Muscle of back (tissue), 11 donors: Measurements from ENCODE around the gene DOK5. TPM values are rescaled to one million over a fixed set of nuclear protein-coding genes. Genes with fewer than 3 reads are reported as not detected.

Experiments used
- DNase-seq, 3 donors: peaks; one replicate each; pipeline versions ENCODE4 v3.0.0 to v3.0.0-alpha.2; 2013
- polyA plus RNA-seq, 10 donors: library from polyadenylated mRNA; unstranded; fragments of 120-200 nt; gene quantifications; one replicate each; pipeline ENCODE4 v1.2.1, GENCODE V29; 2013; ENCODE audit not compliant: insufficient read length in 10 of 10

DOK5 gene
- polyA plus RNA-seq, 10 donors = 17.6 to 32.4 (median 24.7) TPM

DNA sequence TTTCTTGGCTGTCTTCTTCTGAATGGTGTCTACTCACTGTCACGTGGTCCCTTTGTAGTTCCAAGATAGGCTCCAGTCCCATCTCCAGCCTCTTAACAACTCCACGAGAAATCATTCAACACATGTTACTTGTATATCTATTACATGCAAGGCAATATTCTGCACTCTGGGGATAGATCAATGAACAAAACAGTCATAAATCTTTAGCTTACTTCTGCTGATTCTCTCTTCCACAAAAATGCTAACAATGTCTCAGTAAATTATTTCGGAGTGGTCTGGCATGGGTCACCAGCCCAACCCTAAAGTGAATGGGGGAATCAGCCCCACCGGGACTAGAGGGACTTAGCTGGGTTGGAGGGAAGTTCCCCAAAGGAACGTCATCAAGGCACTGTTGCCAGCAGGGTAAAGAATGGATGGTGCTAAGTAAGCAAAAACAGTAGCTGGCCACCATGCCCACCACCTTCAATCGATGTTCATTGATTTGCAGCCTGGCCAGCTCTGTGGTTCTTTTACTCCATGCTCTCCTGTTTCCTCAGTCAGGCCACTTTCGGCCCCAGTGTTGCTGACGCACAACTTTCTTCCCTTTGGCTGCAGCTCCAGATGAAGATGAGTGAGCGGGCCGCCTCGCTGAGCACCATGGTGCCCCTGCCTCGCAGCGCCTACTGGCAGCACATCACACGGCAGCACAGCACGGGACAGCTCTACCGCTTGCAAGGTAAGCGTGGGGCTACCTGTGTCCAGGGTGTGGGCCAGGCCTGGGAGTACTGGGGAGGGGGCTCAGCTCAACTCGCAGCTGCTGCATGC, 167.7 kb downstream of the DOK5 start:
- peak in 2 of 3 donors; percentile 50 to 62 for DNase-seq

DNA sequence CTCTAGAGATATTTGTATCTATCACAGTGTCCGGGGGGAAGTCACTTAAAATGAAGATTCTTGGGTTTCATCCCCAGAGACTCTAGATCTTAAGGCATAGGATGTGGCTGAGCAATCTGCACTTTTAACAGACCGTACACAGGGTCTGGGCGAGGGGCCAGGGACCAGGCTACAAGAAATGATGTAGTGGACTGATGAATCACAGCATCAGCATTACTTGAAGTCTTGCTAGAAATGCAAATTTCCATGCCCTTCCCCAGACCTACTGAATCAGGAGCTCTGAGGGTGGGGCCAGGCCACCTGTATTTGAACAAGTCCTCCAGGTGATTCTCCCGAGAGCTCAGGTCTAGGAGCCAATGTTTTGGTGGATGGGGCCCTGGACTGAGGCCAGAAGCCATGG, 168.4 kb downstream of the DOK5 start:
- DNase-seq = peak in 2 of 3 donors; percentile 37 to 86

DNA sequence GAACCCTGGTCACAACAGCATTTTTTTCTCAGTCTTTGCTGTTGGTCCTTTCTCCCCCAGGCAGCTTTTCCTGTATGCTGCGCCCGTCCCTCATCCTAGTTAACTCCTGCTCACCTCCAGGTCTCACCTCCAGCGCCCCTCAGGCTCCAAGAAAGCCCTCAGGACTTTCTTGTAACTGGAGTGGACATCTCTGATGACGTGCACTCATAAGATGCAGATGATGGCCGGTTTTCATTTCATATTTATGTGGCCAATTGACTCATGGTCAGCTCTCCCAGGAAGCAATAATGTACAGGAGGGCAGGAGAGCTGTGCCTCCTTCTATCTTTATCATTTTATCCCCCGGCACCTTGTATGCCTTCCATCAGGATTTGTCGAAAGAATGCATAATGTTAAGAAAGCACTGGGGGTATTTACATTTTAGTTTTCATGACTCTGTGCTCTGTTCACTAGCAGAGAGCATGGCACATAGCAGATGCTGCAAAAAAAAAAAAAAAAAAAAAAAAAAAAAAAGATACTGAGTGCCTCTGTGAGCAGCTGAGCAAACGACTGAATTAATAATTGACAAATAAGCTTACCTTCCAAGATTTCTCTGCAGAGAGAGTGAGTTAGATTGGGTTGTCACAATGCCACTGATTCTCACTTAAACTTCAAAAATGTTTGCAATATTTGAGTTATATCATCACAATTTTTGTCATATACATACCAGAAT, 170.2 kb downstream of the DOK5 start:
- no peak for DNase-seq

DNA sequence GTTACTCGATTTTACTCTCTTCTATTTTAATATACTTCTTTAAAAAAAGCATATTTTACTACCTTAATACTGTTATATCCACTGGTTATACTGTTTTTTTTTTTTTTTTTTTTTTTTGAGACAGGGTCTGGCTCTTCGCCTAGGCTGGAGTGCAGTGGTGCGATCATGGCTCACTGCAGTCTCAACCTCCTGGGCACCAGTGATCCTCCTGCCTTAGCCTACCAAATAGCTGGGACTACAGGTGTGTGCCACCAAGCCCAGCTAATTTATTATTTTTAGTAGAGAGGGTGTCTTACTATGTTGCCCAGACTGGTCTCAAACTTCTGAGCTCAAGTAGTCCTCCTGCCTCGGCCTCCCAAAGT, 170.7 kb downstream of the DOK5 start:
- no peak for DNase-seq

DNA sequence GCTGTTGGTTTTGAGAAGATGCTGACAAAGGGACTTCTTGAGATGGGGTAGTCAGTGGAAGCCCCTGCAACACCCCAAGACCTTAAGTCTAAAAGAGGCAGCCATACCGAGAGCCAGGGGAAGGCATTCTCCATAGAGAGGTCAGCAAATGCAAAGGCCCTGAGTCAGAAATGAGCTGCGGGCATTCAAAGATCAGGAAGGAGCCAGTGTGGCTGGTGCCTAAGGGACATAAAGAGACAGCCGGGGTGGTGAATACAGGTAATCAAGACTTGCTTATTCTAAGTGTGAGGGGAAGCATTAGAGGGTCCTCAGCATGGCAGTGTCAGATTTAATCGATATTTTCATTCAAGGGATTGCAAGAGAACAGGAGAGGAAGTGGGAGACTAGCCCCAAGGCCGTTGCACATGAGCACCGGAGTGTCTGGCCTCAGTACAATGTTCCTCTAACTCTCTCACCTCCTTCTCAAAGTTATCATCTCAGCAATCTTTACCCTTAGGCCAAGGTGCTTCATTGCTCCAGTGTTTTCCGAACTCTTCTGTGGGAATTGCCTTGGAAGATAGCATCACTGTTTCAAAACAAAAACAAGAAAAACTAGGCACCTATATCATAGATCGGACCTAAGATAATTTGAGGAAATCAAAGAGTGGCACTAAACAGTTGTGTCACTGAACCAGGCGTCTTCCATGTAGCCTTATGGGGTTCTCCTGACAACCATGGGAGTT, 173.2 kb downstream of the DOK5 start:
- DNase-seq = no peak

DNA sequence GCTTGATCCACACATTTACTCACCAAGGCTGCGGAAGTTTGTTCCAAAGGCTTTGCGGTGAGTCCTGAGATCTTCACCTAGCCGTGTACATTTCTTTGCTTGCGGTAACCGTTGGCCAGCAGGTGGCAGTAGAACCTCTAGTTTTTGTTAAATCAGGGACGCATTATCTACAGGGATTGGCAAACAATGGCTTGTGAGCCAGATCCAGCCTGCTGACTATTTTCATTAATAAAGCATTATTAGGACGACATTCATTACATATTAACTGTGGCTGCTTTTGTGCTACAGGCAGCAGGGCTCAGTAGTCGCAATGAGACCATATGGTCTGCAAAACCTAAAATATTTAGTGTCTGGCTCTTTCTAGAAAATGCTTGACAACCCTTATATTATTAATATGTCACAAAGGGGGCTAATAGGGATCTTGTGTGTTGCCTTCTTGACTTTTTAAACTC, 174.1 kb downstream of the DOK5 start:
- DNase-seq = peak; percentile 68 to 78 (median 70)

DNA sequence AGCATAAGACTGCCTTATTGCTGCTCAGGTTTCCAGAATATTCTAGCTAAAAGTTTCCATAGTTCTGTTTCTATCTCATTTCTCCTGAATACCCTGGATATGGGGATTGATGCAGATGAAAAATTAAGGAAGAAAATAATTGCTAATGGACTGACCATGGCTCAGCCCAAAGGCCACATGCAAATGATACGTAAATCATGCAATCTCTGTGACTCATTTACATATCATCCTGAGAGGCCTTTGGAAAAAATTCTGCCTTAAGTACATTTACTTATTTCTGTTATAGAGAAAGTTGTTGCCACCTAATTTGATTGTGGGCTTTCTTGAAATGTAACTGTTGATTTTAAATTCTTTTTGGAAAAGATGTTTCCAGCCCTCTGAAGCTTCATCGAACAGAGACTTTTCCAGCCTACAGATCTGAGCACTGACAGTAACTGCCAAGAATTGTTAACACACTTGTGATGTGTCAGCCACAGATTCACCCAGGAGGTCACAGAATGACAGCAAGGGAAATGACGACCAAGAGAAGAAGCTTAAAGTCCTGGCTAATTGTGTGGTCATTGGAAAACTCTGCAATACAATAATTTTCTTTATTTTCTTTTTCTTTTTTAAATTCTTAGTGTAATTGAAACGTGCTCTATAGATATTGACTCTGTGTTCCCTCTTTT, 174.8 kb downstream of the DOK5 start:
- no peak for DNase-seq

DNA sequence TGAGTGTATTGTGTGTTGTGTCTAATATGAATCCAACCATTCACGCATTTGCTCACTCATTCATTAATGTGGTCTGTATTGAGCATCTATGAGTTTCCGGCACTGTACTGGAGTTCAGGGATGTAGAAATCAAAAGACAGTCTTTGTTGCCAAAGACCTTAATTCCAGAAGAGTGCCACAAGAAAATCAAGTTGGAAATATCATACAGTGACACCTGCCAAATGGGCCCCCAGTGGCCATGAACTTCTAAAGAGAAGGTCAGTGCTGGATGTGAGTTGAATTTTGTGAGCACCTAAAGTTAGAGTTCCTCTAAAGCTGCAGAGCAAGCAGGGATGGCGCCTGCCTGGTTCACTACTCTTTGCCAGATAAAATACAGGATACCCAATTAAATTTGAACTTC, 175.9 kb downstream of the DOK5 start:
- DNase-seq = no peak

DNA sequence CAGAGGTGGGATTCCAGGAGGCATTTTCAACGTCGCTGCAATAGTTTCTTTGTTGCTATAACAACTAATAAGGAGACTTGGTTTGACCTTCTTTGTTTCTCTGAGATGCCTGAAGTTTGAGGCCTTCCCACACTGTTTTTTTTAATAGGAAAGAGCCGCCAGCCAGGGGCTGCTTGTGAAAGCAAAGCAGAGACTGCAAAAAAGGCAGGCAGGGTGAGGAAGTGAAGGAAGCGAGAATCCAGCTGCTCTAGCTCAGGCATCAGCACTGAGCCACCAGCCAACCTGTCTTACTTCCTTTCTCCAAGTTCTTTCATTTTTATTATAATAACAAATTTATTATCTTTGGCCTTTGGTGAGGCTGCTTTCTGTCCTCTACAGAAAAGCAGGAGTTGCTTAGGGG, 179.1 kb downstream of the DOK5 start:
- no peak for DNase-seq

DNA sequence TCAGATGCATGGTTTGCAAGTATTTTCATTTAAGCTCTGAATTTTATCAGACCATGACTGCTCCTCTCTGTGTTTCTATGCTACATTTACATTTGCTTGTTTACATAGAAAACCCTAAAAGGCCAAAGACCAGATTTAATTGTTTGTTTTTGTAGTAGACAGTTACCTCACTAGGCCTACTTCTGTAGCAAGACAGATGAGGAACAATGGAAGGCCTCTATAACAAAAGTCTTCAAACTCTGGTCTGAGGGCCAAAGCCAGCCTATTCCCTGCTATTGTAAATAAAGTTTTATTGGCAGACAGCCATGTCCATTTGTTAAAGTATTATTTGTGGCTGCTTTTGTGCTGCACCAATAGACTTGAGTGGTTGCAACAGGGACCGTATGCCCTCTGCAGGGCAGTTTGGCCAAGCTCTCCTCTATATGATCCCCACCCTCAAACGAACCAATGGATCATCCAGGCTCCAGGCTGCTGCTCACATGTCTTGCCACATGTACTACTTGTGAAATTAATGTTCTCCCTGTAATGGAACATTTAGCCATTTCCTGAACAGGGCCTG, 182.0 kb downstream of the DOK5 start:
- no peak for DNase-seq

DNA sequence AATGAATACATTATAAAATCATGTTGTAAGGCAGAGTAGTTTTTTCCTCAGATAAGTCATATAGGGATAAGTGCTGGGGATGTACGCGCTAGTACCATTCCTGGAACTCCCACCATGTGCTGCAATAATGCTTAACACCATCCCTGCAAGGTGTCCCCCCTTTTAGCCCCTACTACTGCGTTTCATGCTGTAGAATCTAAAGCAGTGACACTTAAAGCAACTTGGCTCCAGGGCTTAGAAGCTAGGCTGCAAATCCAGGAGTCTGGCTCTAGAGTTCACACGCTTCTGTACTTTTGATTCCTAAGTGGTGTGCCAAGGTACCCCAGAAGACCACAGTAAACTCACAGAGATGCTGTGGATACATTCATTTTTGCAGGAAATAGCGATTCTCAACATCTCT, 183.1 kb downstream of the DOK5 start:
- no peak for DNase-seq

DNA sequence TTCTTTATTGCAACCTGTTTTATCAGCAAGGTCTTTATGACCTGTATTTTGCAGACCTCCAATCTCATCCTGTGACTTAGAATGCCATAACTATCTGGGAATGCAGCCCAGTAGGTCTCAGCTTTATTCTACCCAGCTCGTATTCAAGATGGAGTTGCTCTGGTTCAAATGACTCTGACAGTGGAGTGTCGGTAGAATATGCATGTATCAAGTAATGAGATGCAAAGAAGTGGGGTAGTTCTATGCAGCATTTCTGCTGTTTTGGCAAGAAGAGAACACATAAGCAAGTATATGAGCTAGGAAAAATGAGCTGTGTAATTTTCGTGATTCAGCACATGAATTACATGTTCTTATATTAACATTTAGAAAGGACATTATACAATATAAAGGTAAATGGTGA, 185.9 kb downstream of the DOK5 start:
- no peak for DNase-seq

DNA sequence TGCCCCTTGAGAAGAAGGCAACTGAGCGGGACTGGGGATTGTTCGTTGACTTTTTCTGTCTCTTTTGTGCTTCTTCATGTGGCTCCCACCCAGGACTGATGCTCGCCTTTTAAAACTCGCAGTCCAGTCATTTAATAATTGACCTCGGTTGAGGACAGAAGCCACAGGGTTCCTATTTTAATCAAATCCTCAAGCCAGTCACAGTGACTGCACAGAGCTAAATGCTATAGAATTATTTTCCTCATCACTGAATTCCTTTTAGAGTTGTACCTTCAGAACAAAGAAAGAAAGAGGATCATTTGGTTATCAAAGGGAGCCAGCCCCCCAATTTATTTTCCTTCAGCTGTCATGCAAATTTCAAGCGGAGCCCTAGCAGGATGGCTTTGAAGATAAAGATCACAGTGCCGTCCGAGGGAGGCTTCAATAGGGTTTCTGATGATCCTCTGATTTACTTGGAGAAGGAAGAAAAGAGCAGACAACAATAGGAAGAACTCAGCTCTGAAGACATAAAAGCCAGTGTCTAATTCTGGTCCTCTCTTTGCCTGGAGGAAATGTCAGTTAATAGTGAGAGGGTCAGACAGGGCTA, 186.6 kb downstream of the DOK5 start:
- DNase-seq = no peak

DNA sequence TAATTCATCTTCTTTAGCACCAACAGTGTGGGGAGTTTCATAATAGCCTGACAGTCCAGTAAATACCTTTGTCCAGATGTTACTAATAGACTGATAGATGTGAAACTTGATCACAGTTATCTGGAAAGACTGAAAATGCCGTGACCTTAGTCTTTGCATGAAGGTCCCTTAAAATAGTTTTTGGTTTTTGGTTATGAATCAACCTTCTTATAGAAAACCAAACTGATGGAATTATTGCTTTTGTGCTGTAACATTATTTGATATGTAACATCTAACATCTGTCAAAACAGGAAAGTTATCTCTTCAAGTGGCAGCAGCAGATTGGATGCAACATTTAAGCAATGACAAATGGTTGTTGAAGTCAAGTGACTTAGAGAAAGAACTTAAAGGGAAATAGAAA, 190.4 kb downstream of the DOK5 start:
- DNase-seq = no peak

DNA sequence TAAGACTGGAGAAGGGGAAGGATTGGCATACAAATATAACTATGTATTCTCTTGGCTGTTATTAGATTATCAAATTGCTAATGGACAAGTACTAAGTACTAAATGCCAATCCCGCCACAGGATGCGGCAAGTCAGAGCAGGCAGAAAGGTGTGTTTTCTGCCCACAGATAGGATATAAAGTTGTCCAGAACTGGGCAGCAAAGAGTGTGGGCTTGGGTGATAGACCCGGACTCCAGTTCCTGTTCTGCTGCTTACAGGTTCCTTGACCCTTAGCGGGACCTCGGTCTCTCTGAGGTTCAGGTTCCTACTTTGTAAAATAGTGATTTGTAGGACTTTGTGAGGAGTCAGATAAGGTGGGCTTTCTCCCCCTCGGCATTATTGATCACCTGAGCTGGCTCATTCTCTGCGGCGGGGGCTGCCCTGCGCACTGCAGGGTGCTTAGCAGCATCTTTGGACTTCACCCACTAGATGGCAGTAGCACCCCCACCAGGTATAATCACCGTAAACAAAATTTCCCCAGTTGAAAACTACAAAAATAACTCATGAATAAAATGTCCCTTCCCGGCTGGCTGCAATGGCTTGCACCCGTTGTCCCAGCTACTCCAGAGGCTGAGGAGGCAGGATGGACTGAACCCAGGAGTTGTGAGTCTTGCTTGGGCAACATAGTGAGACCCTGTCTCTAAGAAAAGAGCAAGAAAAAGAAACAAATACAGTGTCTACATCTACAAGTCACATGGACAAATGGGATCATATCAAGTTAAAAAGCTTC, 193.1 kb downstream of the DOK5 start:
- peak in 1 of 3 donors; percentile 25 for DNase-seq

DNA sequence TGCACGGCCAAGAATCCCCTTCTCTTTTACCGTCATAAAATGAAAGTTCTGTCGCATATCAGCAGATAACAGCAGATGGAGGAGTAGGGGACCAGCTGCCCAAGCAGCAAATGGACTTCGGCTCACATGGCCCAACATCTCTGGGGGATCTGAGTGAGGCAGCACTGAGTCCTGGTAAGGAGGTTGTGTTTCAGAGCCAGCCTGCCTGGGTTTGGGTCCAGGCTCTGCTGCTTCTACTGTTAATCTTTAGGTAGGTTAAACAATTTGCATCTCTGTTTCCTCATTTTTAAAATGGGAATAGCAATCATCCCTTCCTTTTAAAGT, 193.6 kb downstream of the DOK5 start:
- no peak for DNase-seq

DNA sequence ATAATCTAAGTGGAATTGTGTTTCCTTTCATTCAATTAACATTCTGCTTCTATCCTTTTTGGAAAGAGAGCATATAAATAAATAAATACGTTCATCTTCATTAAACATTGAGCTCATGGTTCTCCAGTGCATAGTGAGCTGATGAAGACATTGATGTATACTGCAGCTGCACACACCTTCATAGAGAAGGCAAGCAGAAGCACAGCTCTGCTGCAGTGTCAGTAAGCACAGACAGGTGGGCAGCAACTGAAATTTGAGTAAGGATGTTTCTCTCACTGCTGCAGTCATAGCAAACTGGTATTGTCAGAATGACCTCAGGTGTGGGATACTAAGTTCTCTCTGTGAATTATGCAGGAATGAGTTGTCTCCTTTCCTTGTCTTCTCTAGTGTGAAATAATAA, 202.9 kb downstream of the DOK5 start:
- DNase-seq = no peak

DNA sequence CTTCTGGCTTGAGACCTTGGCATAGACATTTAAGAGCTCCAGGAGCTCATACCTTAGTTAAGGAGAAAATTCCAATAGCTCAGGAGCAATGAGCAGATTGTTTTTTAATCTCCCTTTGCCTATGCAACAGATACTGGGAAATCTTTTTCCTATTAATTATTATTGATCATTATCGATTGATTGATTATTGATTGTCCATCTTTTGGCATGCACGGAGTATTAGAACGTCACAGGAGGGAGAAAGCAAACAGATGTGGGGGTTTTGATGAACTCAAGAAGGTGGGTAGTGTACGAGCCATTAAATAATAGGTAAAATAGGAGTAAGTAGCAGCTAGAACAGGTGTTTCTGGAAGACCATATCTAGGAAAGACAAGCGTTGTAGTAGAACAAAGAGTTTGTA, 205.0 kb downstream of the DOK5 start:
- DNase-seq = no peak

DNA sequence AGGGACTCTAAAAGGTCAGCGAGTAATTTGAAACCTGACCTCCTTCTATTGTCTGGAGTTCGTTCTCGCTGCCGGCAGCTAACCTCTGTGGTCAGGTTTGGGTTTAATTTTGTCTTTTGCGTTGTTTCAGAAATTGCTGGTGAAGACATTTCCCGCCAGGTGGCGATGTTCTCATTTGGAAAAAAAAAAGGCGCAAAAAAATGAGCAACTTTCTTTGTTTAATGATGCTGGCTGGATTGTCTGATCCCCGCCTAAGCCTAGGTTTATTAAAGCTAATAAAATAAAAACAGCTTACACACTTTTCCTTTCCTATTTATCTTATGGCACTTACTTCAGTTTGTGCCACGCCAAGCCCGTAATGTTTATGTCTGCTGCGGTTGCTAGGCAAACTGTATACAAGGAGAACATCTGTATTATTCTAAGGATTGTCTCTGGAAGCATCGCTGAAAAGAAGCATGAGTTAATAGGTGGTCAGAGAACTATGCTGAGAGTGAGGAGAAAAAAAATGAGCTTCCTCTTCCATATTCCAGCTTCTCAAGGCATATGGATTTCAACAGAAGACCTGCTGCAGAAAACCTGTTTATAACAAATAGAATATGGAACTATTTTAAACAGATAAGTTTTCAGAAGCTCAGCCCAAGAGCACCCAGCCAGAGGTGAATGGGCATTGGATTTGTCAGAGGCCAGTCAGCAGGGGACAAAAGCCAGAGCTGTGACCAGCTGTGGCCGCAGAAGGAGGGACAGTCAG, 205.7 kb downstream of the DOK5 start:
- peak; percentile 52 to 86 (median 70) for DNase-seq

DNA sequence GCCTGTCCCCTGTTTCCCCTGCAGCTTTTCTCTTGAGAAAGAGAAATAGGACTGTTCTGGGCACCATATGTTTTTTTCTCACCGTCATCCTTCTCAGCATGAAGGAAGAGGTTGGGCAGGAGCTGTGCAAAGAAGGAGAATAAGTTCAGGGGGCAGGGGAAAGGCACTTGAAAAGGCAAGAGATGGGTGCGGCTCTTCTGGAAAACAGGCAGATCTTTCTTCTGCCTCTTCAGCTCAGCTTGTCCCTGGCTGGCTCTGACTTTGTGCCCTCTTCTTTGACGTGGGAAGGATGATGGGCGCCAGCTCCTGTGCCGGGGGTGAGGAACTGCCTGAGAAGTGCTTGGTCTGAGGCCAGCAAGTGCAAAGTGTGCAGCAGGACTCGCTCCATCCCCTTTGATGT, 206.5 kb downstream of the DOK5 start:
- DNase-seq = peak in 2 of 3 donors; percentile 1 to 11
